B cell (primary cell): ENCODE measurements around the gene CCDC178. TPM values are rescaled to one million over a fixed set of nuclear protein-coding genes. Genes with fewer than 3 reads are reported as not detected.

Experiments used
- ATAC-seq: fragments of 200-7000 bp; cut with Tn5 transposase; one replicate; pipeline ENCODE4 v1.10.0; 2021; ENCODE audit warnings: low read depth, mild to moderate bottlenecking, moderate number of reproducible peaks, moderate library complexity
- CTCF ChIA-PET: fragments of 350-600 bp; sonication (Branson Sonifier 250); formaldehyde crosslinking; loops from one replicate; lab custom pipeline; 2021; ENCODE audit warnings: antibody characterized with exemption, inconsistent platforms; lab: Charles Lee
- POLR2A ChIA-PET: fragments of 350-600 bp; sonication (Branson Sonifier 250); formaldehyde crosslinking; loops from one replicate; lab custom pipeline; 2021; ENCODE audit warnings: antibody characterized with exemption; lab: Charles Lee
- DNase-seq: peaks from one replicate; pipeline ENCODE4 v3.0.0; 2013
- H2AFZ ChIP-seq: 2 replicates; pipeline ENCODE4 v1.6.1; 2012; ENCODE audit warnings: mild to moderate bottlenecking, low read depth, low read length; ENCODE audit not compliant: insufficient read depth, poor library complexity, severe bottlenecking
- H3K27ac ChIP-seq, 2 donors: 1 replicate in 1 of 2; 2 replicates in 1 of 2; pipeline ENCODE4 v1.5.1; 2012 to 2013; ENCODE audit warnings: low read length in 2 of 2, mild to moderate bottlenecking in 2 of 2, moderate library complexity in 1 of 2
- H3K27me3 ChIP-seq, 4 experiments: fragments of 200-600 bp in 1 of 4; sonication (generic) in 1 of 4; replicated peaks in 1 of 4; 1 replicate in 2 of 4; 2 replicates in 2 of 4; pipeline versions ENCODE4 v1.6.1 to v1.7.0; 2013 to 2016; ENCODE audit warnings: low read length in 3 of 4, mild to moderate bottlenecking in 2 of 4, mixed read lengths in 1 of 4, moderate library complexity in 1 of 4; ENCODE audit not compliant: insufficient read depth in 4 of 4, control insufficient read depth in 3 of 4; ENCODE audit errors: control extremely low read depth in 1 of 4
- H3K36me3 ChIP-seq, 2 experiments: replicated peaks in 1 of 2; 1 replicate in 1 of 2; 2 replicates in 1 of 2; pipeline versions ENCODE4 v1.6.1 to v1.7.1; 2013; ENCODE audit warnings: low read length in 1 of 2; ENCODE audit not compliant: insufficient read depth in 2 of 2, control insufficient read depth in 1 of 2; ENCODE audit errors: control extremely low read depth in 1 of 2, extremely low read depth in 1 of 2
- H3K4me1 ChIP-seq, 2 donors: fragments of 200-600 bp in 1 of 2; sonication (generic) in 1 of 2; 1 replicate in 1 of 2; 2 replicates in 1 of 2; pipeline versions ENCODE4 v1.5.1 to v1.6.1; 2013 to 2017; ENCODE audit warnings: low read length in 2 of 2; ENCODE audit not compliant: control insufficient read depth in 2 of 2, insufficient read depth in 2 of 2
- H3K4me2 ChIP-seq: replicated peaks from 2 replicates; pipeline ENCODE3; 2012; ENCODE audit warnings: mild to moderate bottlenecking, low read depth, low read length; ENCODE audit not compliant: poor library complexity, severe bottlenecking
- H3K4me3 ChIP-seq, 5 experiments: fragments of 200-600 bp in 1 of 5; sonication (generic) in 1 of 5; 1 replicate in 3 of 5; 2 replicates in 2 of 5; pipeline versions ENCODE4 v1.5.1 to v1.7.0; 2011 to 2016; ENCODE audit warnings: low read length in 4 of 5, mild to moderate bottlenecking in 4 of 5, low read depth in 2 of 5, control low read depth in 1 of 5, moderate library complexity in 1 of 5; ENCODE audit not compliant: insufficient read depth in 1 of 5; ENCODE audit errors: control extremely low read depth in 1 of 5, extremely low read depth in 1 of 5
- H3K79me2 ChIP-seq: fragments of 200-600 bp; sonication (generic); one replicate; pipeline ENCODE4 v1.6.0; 2016; ENCODE audit warnings: low read length; ENCODE audit not compliant: control insufficient read depth, insufficient read depth
- H3K9ac ChIP-seq: fragments of 200-600 bp; sonication (generic); 2 replicates; pipeline ENCODE4 v1.6.1; 2017; ENCODE audit warnings: mild to moderate bottlenecking, low read length, moderate library complexity
- H3K9me3 ChIP-seq, 3 donors: one replicate each; pipeline versions ENCODE4 v1.6.1 to v1.7.1; 2013; ENCODE audit warnings: low read length in 2 of 3; ENCODE audit not compliant: control insufficient read depth in 2 of 3, insufficient read depth in 1 of 3; ENCODE audit errors: control extremely low read depth in 1 of 3
- H4K20me1 ChIP-seq: 2 replicates; pipeline ENCODE4 v1.6.0; 2012; ENCODE audit warnings: mild to moderate bottlenecking, low read length; ENCODE audit not compliant: insufficient read depth, control insufficient read depth, poor library complexity, severe bottlenecking
- H3K27ac Mint-ChIP-seq: one replicate; pipeline ENCODE4 v1.8.0; 2021; ENCODE audit warnings: mixed read lengths
- H3K27me3 Mint-ChIP-seq: one replicate; pipeline ENCODE4 v1.8.0; 2021; ENCODE audit warnings: mixed read lengths
- H3K4me1 Mint-ChIP-seq: one replicate; pipeline ENCODE4 v1.8.0; 2021; ENCODE audit warnings: mixed read lengths
- H3K4me3 Mint-ChIP-seq: one replicate; pipeline ENCODE4 v1.8.0; 2021; ENCODE audit warnings: mixed read lengths
- H3K9me3 Mint-ChIP-seq: one replicate; pipeline ENCODE4 v1.8.0; 2022; ENCODE audit warnings: mixed read lengths; ENCODE audit not compliant: insufficient read depth
- EZH2 ChIP-seq: IDR thresholded peaks from 2 replicates; pipeline ENCODE4 v1.6.1; 2012; ENCODE audit warnings: borderline replicate concordance, low read depth, mild to moderate bottlenecking, moderate library complexity, low read length; ENCODE audit not compliant: insufficient read depth, poor library complexity, severe bottlenecking
- WGBS: methylation state at CpG from one replicate; pipeline ENCODE4 v1.1.5; 2013; ENCODE audit warnings: missing lambda C conversion rate; ENCODE audit not compliant: insufficient coverage; 5-methylcytosine and 5-hydroxymethylcytosine counted together
- intact Hi-C: fragments of 100-400 bp; cut with micrococcal nuclease; formaldehyde crosslinking; loops from one replicate; pipeline ENCODE4 v1.10.0; 2022
- polyA plus RNA-seq: library from polyadenylated mRNA; depleted of rRNA; stranded (reverse); fragments of >200 nt; gene quantifications from 2 replicates; pipeline ENCODE4 v1.2.3, GENCODE V29; 2012
- total RNA-seq, 2 donors: library from RNA; stranded (reverse); fragments of 120-200 nt in 1 of 2; gene quantifications; 1 replicate in 1 of 2; 2 replicates in 1 of 2; pipeline versions ENCODE4 v1.2.3 to v1.2.4, GENCODE V29; 2013 to 2022
- TF ChIP-seq, protein P1 (sequence below): fragments of 200-600 bp; IDR thresholded peaks from one replicate; pipeline ENCODE4 v1.8.0; 2022; ENCODE audit warnings: antibody characterized with exemption, mild to moderate bottlenecking

The CCDC178 gene
- total and polyA plus RNA-seq, 2 donors (not counting 1 experiment from before 2014, with no cell fraction given), result not detected

DNA sequence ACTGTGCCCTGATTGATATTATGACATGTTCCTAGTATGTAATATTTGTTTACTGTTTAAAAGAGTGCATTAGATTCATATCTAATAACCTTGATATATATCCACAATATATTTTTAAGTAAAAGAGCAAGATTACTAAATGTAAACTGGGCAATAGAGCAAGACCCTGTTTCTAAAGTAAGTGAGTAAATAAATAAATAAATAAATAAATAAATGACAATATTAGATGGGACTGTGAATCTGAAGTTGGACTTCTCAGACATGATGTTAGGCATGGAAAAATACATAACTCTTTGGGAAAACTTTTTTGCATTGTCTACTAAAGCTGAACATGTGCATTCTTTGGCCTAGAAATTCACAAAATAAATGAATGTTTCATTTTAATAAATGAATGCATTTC is 164.7 kb downstream of the CCDC178 start:
- H3K27me3 Mint-ChIP-seq, result no peaks in the 10 kb centered on the region
- no peak overlapping the region for H3K4me2 ChIP-seq
- H3K4me1 ChIP-seq, result no peaks in the 10 kb centered on the region
- no peaks in the 10 kb centered on the region for H3K27me3 ChIP-seq
- POLR2A ChIA-PET, result no interaction called here
- H3K36me3 ChIP-seq, result no peaks in the 10 kb centered on the region
- H3K4me3 ChIP-seq, result no peak overlapping the region
- intact Hi-C loops, result no loop called here
- CTCF ChIA-PET, result no interaction called here
- TF ChIP-seq, protein P1, sequence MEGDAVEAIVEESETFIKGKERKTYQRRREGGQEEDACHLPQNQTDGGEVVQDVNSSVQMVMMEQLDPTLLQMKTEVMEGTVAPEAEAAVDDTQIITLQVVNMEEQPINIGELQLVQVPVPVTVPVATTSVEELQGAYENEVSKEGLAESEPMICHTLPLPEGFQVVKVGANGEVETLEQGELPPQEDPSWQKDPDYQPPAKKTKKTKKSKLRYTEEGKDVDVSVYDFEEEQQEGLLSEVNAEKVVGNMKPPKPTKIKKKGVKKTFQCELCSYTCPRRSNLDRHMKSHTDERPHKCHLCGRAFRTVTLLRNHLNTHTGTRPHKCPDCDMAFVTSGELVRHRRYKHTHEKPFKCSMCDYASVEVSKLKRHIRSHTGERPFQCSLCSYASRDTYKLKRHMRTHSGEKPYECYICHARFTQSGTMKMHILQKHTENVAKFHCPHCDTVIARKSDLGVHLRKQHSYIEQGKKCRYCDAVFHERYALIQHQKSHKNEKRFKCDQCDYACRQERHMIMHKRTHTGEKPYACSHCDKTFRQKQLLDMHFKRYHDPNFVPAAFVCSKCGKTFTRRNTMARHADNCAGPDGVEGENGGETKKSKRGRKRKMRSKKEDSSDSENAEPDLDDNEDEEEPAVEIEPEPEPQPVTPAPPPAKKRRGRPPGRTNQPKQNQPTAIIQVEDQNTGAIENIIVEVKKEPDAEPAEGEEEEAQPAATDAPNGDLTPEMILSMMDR, result no peak
- TF ChIP-seq EZH2, result no peak
- no peaks in the 10 kb centered on the region for H4K20me1 ChIP-seq
- H3K27ac Mint-ChIP-seq, result no peak overlapping the region
- H3K9me3 Mint-ChIP-seq, result no peaks in the 10 kb centered on the region
- DNase-seq, result no peak
- H3K79me2 ChIP-seq, result no peaks in the 10 kb centered on the region
- no peak overlapping the region for H3K27ac ChIP-seq
- H2AFZ ChIP-seq, result no peak overlapping the region
- H3K4me3 Mint-ChIP-seq, result no peak overlapping the region
- H3K9me3 ChIP-seq, result peaks cover 0 to 2% (median 0%) of the 10 kb centered on the region in 3 donors
- H3K9ac ChIP-seq, result no peak overlapping the region
- no peaks in the 10 kb centered on the region for H3K4me1 Mint-ChIP-seq
- no peak for ATAC-seq

DNA sequence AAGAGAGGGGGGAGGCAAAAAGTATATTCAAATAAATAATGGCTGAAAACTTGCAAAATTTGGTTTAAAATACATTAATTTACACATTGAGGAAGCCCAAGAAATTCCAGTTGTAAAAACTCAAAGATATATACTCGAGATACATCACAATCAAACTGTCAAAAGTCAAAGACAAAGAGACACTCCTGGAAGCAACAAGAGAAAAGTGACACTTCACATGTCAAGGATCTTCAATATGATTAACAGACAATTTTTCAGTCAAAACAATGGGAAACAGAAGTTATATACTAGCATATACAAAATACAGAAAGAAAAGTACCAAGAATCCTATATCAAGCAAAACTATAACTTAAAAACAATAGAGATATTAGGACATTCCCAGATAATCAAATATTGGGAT is 170.2 kb downstream of the CCDC178 start:
- DNase-seq, result no peak
- POLR2A ChIA-PET, result no interaction called here
- CTCF ChIA-PET, result no interaction called here
- H4K20me1 ChIP-seq, result no peaks in the 10 kb centered on the region
- no peak overlapping the region for H3K27ac ChIP-seq
- H3K79me2 ChIP-seq, result no peaks in the 10 kb centered on the region
- H3K27me3 ChIP-seq, result no peaks in the 10 kb centered on the region
- no peaks in the 10 kb centered on the region for H3K4me1 ChIP-seq
- Mint-ChIP-seq H3K4me1 (no peaks in the 10 kb centered on the region), H3K4me3 (no peak overlapping the region), H3K9me3 (no peaks in the 10 kb centered on the region), H3K27ac (no peak overlapping the region), H3K27me3 (no peaks in the 10 kb centered on the region)
- TF ChIP-seq, protein P1, result no peak
- no peak for TF ChIP-seq EZH2
- no peak overlapping the region for H3K9ac ChIP-seq
- intact Hi-C loops, result no loop called here
- no peaks in the 10 kb centered on the region for H3K36me3 ChIP-seq
- WGBS, result no CpG with 5 or more reads among the region's 1 CpG
- H3K4me2 ChIP-seq, result no peak overlapping the region
- ATAC-seq, result no peak
- H3K4me3 ChIP-seq, result no peak overlapping the region
- no peak overlapping the region for H2AFZ ChIP-seq
- H3K9me3 ChIP-seq, result no peaks in the 10 kb centered on the region
